HEK293 (cell line): ENCODE measurements around the gene KBTBD2.

ENCODE experiments used
- GLI2 ChIP-seq: fragments of 450-650 bp; formaldehyde crosslinking; IDR thresholded peaks from 2 replicates; pipeline ENCODE4; 2017; ENCODE audit warnings: missing biosample characterization, missing genetic modification characterization, low read depth, borderline replicate concordance
- HOXD13 ChIP-seq: sonication (generic); formaldehyde crosslinking; IDR thresholded peaks from 2 replicates; pipeline ENCODE4 v1.8.0; 2022; ENCODE audit warnings: missing genetic modification reagents, borderline replicate concordance
- ZNF133 ChIP-seq: fragments of 450-650 bp; formaldehyde crosslinking; IDR thresholded peaks from 2 replicates; pipeline ENCODE4 v1.5.1; 2016; ENCODE audit warnings: missing biosample characterization, missing genetic modification characterization
- ZNF19 ChIP-seq: fragments of 450-650 bp; formaldehyde crosslinking; IDR thresholded peaks from 2 replicates; pipeline ENCODE4; 2016; ENCODE audit warnings: missing biosample characterization, missing genetic modification characterization, low read depth
- ZNF24 ChIP-seq: fragments of 450-650 bp; formaldehyde crosslinking; IDR thresholded peaks from 2 replicates; pipeline ENCODE4 v1.5.1; 2016; ENCODE audit warnings: missing biosample characterization, missing genetic modification characterization
- ZNF248 ChIP-seq: fragments of 450-650 bp; formaldehyde crosslinking; IDR thresholded peaks from 2 replicates; pipeline ENCODE4 v1.5.1; 2017; ENCODE audit warnings: missing biosample characterization, missing genetic modification characterization
- ZNF391 ChIP-seq: fragments of 450-650 bp; formaldehyde crosslinking; IDR thresholded peaks from 2 replicates; pipeline ENCODE4 v1.5.1; 2016; ENCODE audit warnings: low read depth, missing biosample characterization, missing genetic modification characterization, borderline replicate concordance
- ZNF473 ChIP-seq: fragments of 450-650 bp; formaldehyde crosslinking; IDR thresholded peaks from 2 replicates; pipeline ENCODE4 v1.5.1; 2017; ENCODE audit warnings: missing biosample characterization, missing genetic modification characterization
- ZNF529 ChIP-seq: fragments of 450-650 bp; formaldehyde crosslinking; IDR thresholded peaks from 2 replicates; pipeline ENCODE4 v1.5.1; 2017; ENCODE audit warnings: missing genetic modification characterization, missing biosample characterization; ENCODE audit not compliant: insufficient replicate concordance
- ZNF530 ChIP-seq: fragments of 450-650 bp; formaldehyde crosslinking; IDR thresholded peaks from 2 replicates; pipeline ENCODE4 v1.5.1; 2016; ENCODE audit warnings: low read depth, missing biosample characterization, missing genetic modification characterization
- ZNF544 ChIP-seq: fragments of 450-650 bp; formaldehyde crosslinking; IDR thresholded peaks from 2 replicates; pipeline ENCODE4 v1.5.0; 2017; ENCODE audit warnings: missing biosample characterization, missing genetic modification characterization
- ZNF548 ChIP-seq: fragments of 450-650 bp; formaldehyde crosslinking; IDR thresholded peaks from 2 replicates; pipeline ENCODE4 v1.5.1; 2016; ENCODE audit warnings: missing biosample characterization, missing genetic modification characterization
- ZNF658 ChIP-seq: fragments of 450-650 bp; formaldehyde crosslinking; IDR thresholded peaks from 2 replicates; pipeline ENCODE4; 2016; ENCODE audit warnings: missing biosample characterization, missing genetic modification characterization
- TF ChIP-seq, protein P1 (sequence below): fragments of 450-650 bp; formaldehyde crosslinking; IDR thresholded peaks from 2 replicates; pipeline ENCODE4 v1.5.0; 2017; ENCODE audit warnings: missing biosample characterization, missing genetic modification characterization, borderline replicate concordance
- TF ChIP-seq, protein P2 (sequence below): fragments of 450-650 bp; formaldehyde crosslinking; IDR thresholded peaks from 2 replicates; pipeline ENCODE4 v1.5.1; 2016; ENCODE audit warnings: missing biosample characterization, missing genetic modification characterization
- TF ChIP-seq, protein P3 (sequence below): fragments of 450-650 bp; formaldehyde crosslinking; conservative IDR thresholded peaks from 2 replicates; pipeline ENCODE4 v1.5.1; 2016; ENCODE audit warnings: low read depth, missing biosample characterization, missing genetic modification characterization
- TF ChIP-seq, protein P4 (sequence below): fragments of 450-650 bp; formaldehyde crosslinking; IDR thresholded peaks from 2 replicates; pipeline ENCODE4 v1.5.1; 2016; ENCODE audit warnings: missing biosample characterization, missing genetic modification characterization
- TF ChIP-seq, protein P5 (sequence below): fragments of 450-650 bp; formaldehyde crosslinking; IDR thresholded peaks from 2 replicates; pipeline ENCODE4 v1.5.1; 2016; ENCODE audit warnings: missing biosample characterization, missing genetic modification characterization, low read depth
- TF ChIP-seq, protein P6 (sequence below): fragments of 450-650 bp; formaldehyde crosslinking; IDR thresholded peaks from 2 replicates; pipeline ENCODE4 v1.5.1; 2016; ENCODE audit warnings: missing biosample characterization, missing genetic modification characterization
- TF ChIP-seq, protein P7 (sequence below): fragments of 450-650 bp; formaldehyde crosslinking; IDR thresholded peaks from 2 replicates; pipeline ENCODE4 v1.5.1; 2016; ENCODE audit warnings: missing biosample characterization, missing genetic modification characterization, low read depth

The KBTBD2 gene

DNA sequence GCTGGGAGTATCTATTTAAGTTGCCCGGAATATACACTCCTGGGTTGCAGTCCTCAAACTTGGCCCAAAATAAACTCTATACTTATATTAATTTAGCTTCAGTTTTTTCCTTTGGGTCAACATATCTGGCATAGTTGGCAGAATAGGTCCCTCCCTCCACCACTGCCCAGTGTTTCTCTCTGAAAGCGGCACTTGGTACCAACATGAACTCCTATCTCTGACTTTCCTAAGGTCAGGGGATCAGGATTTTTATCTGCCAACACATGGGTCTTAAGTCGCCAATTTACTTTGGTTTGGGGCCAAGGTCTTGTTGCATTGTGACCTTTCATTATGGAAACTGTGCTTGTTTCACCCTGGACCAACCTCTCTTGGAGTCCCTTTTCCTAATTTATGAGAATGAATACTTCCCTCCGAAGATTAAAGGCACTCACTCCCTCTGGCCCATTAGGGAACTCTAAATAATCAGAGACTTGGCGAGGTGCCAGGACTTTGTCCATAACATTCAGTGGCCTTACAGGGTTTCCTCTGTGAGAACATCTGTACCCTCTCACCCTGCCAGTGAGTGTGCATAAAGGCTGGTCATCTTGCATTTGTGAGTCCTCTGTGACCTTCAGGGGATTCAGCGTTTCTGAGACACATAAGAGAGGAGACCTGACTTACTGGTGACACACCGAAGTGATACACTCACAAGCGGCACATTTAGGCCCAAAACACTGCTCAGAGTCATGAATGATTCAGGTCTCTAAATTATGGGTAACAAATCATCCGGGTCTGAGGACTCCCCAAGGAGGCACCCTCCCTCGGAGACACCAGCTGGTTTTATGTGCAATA lies 46.0 kb upstream of the KBTBD2 start (continued):
- TF ChIP-seq, protein P1, sequence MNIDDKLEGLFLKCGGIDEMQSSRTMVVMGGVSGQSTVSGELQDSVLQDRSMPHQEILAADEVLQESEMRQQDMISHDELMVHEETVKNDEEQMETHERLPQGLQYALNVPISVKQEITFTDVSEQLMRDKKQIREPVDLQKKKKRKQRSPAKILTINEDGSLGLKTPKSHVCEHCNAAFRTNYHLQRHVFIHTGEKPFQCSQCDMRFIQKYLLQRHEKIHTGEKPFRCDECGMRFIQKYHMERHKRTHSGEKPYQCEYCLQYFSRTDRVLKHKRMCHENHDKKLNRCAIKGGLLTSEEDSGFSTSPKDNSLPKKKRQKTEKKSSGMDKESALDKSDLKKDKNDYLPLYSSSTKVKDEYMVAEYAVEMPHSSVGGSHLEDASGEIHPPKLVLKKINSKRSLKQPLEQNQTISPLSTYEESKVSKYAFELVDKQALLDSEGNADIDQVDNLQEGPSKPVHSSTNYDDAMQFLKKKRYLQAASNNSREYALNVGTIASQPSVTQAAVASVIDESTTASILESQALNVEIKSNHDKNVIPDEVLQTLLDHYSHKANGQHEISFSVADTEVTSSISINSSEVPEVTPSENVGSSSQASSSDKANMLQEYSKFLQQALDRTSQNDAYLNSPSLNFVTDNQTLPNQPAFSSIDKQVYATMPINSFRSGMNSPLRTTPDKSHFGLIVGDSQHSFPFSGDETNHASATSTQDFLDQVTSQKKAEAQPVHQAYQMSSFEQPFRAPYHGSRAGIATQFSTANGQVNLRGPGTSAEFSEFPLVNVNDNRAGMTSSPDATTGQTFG (tag by site-specific recombination) = no peak
- TF ChIP-seq ZNF19 (tag by site-specific recombination) (no peak), ZNF391 (tag by site-specific recombination) (no peak), ZNF133 (no peak), ZNF544 (tag by site-specific recombination) (peak; percentile 78), HOXD13 (CRISPR knock-in tag) (no peak), GLI2 (tag by site-specific recombination) (no peak), ZNF530 (tag by site-specific recombination) (no peak), ZNF658 (tag by site-specific recombination) (no peak), ZNF548 (tag by site-specific recombination) (no peak), ZNF24 (tag by site-specific recombination) (no peak), ZNF248 (tag by site-specific recombination) (no peak), ZNF529 (no peak), ZNF473 (tag by site-specific recombination) (no peak)
- TF ChIP-seq, protein P2, sequence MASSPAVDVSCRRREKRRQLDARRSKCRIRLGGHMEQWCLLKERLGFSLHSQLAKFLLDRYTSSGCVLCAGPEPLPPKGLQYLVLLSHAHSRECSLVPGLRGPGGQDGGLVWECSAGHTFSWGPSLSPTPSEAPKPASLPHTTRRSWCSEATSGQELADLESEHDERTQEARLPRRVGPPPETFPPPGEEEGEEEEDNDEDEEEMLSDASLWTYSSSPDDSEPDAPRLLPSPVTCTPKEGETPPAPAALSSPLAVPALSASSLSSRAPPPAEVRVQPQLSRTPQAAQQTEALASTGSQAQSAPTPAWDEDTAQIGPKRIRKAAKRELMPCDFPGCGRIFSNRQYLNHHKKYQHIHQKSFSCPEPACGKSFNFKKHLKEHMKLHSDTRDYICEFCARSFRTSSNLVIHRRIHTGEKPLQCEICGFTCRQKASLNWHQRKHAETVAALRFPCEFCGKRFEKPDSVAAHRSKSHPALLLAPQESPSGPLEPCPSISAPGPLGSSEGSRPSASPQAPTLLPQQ (tag by site-specific recombination) = no peak; the same call in 1 of the 2 replicates
- TF ChIP-seq, protein P3, sequence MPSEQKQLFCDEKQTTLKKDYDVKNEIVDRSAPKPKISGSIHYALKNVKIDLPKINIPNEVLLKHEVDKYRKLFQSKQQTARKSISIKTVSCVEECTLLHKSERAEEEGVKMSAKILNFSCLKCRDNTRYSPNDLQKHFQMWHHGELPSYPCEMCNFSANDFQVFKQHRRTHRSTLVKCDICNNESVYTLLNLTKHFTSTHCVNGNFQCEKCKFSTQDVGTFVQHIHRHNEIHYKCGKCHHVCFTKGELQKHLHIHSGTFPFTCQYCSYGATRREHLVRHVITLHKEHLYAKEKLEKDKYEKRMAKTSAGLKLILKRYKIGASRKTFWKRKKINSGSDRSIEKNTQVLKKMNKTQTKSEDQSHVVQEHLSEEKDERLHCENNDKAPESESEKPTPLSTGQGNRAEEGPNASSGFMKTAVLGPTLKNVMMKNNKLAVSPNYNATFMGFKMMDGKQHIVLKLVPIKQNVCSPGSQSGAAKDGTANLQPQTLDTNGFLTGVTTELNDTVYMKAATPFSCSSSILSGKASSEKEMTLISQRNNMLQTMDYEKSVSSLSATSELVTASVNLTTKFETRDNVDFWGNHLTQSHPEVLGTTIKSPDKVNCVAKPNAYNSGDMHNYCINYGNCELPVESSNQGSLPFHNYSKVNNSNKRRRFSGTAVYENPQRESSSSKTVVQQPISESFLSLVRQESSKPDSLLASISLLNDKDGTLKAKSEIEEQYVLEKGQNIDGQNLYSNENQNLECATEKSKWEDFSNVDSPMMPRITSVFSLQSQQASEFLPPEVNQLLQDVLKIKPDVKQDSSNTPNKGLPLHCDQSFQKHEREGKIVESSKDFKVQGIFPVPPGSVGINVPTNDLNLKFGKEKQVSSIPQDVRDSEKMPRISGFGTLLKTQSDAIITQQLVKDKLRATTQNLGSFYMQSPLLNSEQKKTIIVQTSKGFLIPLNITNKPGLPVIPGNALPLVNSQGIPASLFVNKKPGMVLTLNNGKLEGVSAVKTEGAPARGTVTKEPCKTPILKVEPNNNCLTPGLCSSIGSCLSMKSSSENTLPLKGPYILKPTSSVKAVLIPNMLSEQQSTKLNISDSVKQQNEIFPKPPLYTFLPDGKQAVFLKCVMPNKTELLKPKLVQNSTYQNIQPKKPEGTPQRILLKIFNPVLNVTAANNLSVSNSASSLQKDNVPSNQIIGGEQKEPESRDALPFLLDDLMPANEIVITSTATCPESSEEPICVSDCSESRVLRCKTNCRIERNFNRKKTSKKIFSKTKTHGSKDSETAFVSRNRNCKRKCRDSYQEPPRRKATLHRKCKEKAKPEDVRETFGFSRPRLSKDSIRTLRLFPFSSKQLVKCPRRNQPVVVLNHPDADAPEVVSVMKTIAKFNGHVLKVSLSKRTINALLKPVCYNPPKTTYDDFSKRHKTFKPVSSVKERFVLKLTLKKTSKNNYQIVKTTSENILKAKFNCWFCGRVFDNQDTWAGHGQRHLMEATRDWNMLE (tag by site-specific recombination) = no peak
- TF ChIP-seq, protein P4, sequence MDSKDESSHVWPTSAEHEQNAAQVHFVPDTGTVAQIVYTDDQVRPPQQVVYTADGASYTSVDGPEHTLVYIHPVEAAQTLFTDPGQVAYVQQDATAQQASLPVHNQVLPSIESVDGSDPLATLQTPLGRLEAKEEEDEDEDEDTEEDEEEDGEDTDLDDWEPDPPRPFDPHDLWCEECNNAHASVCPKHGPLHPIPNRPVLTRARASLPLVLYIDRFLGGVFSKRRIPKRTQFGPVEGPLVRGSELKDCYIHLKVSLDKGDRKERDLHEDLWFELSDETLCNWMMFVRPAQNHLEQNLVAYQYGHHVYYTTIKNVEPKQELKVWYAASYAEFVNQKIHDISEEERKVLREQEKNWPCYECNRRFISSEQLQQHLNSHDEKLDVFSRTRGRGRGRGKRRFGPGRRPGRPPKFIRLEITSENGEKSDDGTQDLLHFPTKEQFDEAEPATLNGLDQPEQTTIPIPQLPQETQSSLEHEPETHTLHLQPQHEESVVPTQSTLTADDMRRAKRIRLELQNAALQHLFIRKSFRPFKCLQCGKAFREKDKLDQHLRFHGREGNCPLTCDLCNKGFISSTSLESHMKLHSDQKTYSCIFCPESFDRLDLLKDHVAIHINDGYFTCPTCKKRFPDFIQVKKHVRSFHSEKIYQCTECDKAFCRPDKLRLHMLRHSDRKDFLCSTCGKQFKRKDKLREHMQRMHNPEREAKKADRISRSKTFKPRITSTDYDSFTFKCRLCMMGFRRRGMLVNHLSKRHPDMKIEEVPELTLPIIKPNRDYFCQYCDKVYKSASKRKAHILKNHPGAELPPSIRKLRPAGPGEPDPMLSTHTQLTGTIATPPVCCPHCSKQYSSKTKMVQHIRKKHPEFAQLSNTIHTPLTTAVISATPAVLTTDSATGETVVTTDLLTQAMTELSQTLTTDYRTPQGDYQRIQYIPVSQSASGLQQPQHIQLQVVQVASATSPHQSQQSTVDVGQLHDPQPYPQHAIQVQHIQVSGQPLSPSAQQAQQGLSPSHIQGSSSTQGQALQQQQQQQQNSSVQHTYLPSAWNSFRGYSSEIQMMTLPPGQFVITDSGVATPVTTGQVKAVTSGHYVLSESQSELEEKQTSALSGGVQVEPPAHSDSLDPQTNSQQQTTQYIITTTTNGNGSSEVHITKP (tag by site-specific recombination) = no peak
- TF ChIP-seq, protein P5, sequence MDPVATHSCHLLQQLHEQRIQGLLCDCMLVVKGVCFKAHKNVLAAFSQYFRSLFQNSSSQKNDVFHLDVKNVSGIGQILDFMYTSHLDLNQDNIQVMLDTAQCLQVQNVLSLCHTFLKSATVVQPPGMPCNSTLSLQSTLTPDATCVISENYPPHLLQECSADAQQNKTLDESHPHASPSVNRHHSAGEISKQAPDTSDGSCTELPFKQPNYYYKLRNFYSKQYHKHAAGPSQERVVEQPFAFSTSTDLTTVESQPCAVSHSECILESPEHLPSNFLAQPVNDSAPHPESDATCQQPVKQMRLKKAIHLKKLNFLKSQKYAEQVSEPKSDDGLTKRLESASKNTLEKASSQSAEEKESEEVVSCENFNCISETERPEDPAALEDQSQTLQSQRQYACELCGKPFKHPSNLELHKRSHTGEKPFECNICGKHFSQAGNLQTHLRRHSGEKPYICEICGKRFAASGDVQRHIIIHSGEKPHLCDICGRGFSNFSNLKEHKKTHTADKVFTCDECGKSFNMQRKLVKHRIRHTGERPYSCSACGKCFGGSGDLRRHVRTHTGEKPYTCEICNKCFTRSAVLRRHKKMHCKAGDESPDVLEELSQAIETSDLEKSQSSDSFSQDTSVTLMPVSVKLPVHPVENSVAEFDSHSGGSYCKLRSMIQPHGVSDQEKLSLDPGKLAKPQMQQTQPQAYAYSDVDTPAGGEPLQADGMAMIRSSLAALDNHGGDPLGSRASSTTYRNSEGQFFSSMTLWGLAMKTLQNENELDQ (tag by site-specific recombination) = no peak
- TF ChIP-seq, protein P6, sequence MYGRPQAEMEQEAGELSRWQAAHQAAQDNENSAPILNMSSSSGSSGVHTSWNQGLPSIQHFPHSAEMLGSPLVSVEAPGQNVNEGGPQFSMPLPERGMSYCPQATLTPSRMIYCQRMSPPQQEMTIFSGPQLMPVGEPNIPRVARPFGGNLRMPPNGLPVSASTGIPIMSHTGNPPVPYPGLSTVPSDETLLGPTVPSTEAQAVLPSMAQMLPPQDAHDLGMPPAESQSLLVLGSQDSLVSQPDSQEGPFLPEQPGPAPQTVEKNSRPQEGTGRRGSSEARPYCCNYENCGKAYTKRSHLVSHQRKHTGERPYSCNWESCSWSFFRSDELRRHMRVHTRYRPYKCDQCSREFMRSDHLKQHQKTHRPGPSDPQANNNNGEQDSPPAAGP = peak; percentile 23; the same call in 1 of the 2 replicates
- TF ChIP-seq, protein P7, sequence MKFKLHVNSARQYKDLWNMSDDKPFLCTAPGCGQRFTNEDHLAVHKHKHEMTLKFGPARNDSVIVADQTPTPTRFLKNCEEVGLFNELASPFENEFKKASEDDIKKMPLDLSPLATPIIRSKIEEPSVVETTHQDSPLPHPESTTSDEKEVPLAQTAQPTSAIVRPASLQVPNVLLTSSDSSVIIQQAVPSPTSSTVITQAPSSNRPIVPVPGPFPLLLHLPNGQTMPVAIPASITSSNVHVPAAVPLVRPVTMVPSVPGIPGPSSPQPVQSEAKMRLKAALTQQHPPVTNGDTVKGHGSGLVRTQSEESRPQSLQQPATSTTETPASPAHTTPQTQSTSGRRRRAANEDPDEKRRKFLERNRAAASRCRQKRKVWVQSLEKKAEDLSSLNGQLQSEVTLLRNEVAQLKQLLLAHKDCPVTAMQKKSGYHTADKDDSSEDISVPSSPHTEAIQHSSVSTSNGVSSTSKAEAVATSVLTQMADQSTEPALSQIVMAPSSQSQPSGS (tag by site-specific recombination) = no peak
